T47D (cell line): ENCODE measurements around the gene PDZD7.

Experiments
- DNase-seq, 2 experiments: peaks; one replicate each; pipeline versions ENCODE4 v3.0.0 to v3.0.0-alpha.2; 2011 to 2012; ENCODE audit warnings: low read depth in 1 of 2, low spot score in 1 of 2
- JUND ChIP-seq: IDR thresholded peaks from 2 replicates; pipeline ENCODE4 v1.6.1; 2012; ENCODE audit warnings: low read depth
- in situ Hi-C: cut with HindIII; loops from 2 replicates; pipeline ENCODE4 v1.10.0; 2016; ENCODE audit warnings: low sequenced_read_pairs, low pct_unique_long_range_greater_than_20kb

Gene PDZD7

GRCh38 chr10:101018600-101019439, 12.1 kb downstream of the PDZD7 start:
- in situ Hi-C loops: no loop called here
- no peak for TF ChIP-seq JUND
- DNase-seq: peak; percentile 85 to 89

- no peak for TF ChIP-seq JUND
- peak; percentile 57 to 78 for DNase-seq
- in situ Hi-C loops: no loop called here
These were observed 12.8 kb downstream of the PDZD7 start for GRCh38 chr10:101018118-101018599.

- no peak for DNase-seq
- TF ChIP-seq JUND: no peak
- in situ Hi-C loops: no loop called here
These were observed 14.1 kb downstream of the PDZD7 start for GRCh38 chr10:101016814-101017213.

GRCh38 chr10:101015582-101015973, 15.4 kb downstream of the PDZD7 start:
- in situ Hi-C loops: no loop called here
- no peak for TF ChIP-seq JUND
- DNase-seq: no peak

GRCh38 chr10:101014966-101015581, 15.9 kb downstream of the PDZD7 start:
- no peak for DNase-seq
- no peak for TF ChIP-seq JUND
- in situ Hi-C loops: no loop called here

GRCh38 chr10:101014230-101014884, 16.6 kb downstream of the PDZD7 start:
- in situ Hi-C loops: no loop called here
- DNase-seq: peak; percentile 80 to 84
- no peak for TF ChIP-seq JUND

- in situ Hi-C loops: no loop called here
- no peak for TF ChIP-seq JUND
- DNase-seq: no peak
These were observed 17.5 kb downstream of the PDZD7 start for GRCh38 chr10:101013365-101013825.

- DNase-seq: peak; percentile 94 to 96
- in situ Hi-C loops: no loop called here
These were observed 18.2 kb downstream of the PDZD7 start for GRCh38 chr10:101012525-101013364.

GRCh38 chr10:101011517-101012423, 19.2 kb downstream of the PDZD7 start:
- DNase-seq: peak in 1 of 2 experiments; percentile 57
- in situ Hi-C loops: no loop called here
- no peak for TF ChIP-seq JUND

More at GRCh38 chr10:101012525-101013364, 18.2 kb downstream of the PDZD7 start:
- TF ChIP-seq JUND: no peak

GRCh38 chr10:101010329-101010728, 20.6 kb downstream of the PDZD7 start:
- DNase-seq: no peak
- in situ Hi-C loops: no loop called here
- TF ChIP-seq JUND: no peak

GRCh38 chr10:101008823-101009423, 22.0 kb downstream of the PDZD7 start:
- in situ Hi-C loops: no loop called here
- TF ChIP-seq JUND: no peak
- no peak for DNase-seq
